22Rv1 (cell line): Measurements from ENCODE around the gene CTSF.

Source experiments
- CTCF ChIP-seq: fragments of 450-650 bp; IDR thresholded peaks from 2 replicates; pipeline ENCODE4 v1.5.1; 2017; ENCODE audit warnings: mild to moderate bottlenecking
- ZFX ChIP-seq: fragments of 450-650 bp; IDR thresholded peaks from 2 replicates; pipeline ENCODE4 v1.6.1; 2017; ENCODE audit warnings: antibody characterized with exemption, borderline replicate concordance

- TF ChIP-seq CTCF (no peak), ZFX (no peak)
Measured at GRCh38 chr11:66555416-66555815, 13.0 kb downstream of the CTSF start.
